MM.1S (cell line): ENCODE results near the gene ADAMTS15.

Source experiments
- DNase-seq: peaks from one replicate; pipeline ENCODE4 v3.0.0-alpha.2; 2015
- H2AFZ ChIP-seq: fragments of 300-600 bp; sonication (generic); 2 replicates; pipeline ENCODE4 v1.6.0; 2016; ENCODE audit warnings: antibody characterized with exemption, low read length
- H3F3A ChIP-seq: fragments of 300-600 bp; sonication (generic); 2 replicates; pipeline ENCODE4 v1.6.1; 2016; ENCODE audit warnings: mild to moderate bottlenecking, antibody characterized with exemption, low read length, moderate library complexity, mixed read lengths; ENCODE audit not compliant: insufficient read depth
- H3K27ac ChIP-seq: fragments of 300-600 bp; sonication (generic); 2 replicates; pipeline ENCODE4 v1.5.1; 2016; ENCODE audit warnings: mild to moderate bottlenecking, low read length
- H3K27me3 ChIP-seq: fragments of 300-600 bp; sonication (generic); replicated peaks from 2 replicates; pipeline ENCODE4 v1.6.0; 2016; ENCODE audit warnings: low read length; ENCODE audit not compliant: insufficient read depth
- H3K36me3 ChIP-seq: fragments of 300-600 bp; sonication (generic); replicated peaks from 2 replicates; pipeline ENCODE4 v1.6.1; 2016; ENCODE audit warnings: mild to moderate bottlenecking, low read length, mixed read lengths; ENCODE audit not compliant: insufficient read depth
- H3K4me1 ChIP-seq: fragments of 300-600 bp; sonication (generic); 2 replicates; pipeline ENCODE4 v1.6.1; 2016; ENCODE audit warnings: low read length, mixed read lengths
- H3K4me2 ChIP-seq: fragments of 300-600 bp; sonication (generic); 2 replicates; pipeline ENCODE4 v1.6.0; 2016; ENCODE audit warnings: low read depth, low read length
- H3K4me3 ChIP-seq: fragments of 300-600 bp; sonication (generic); 2 replicates; pipeline ENCODE4 v1.5.1; 2016; ENCODE audit warnings: low read length, mixed read lengths
- H3K79me2 ChIP-seq: fragments of 300-600 bp; sonication (generic); 2 replicates; pipeline ENCODE4 v1.6.1; 2016; ENCODE audit warnings: mixed run types, low read length, mixed read lengths
- H3K9ac ChIP-seq: fragments of 300-600 bp; sonication (generic); 2 replicates; pipeline ENCODE4 v1.6.1; 2016; ENCODE audit warnings: low read length, mixed read lengths
- H3K9me2 ChIP-seq: fragments of 300-600 bp; sonication (generic); replicated peaks from 2 replicates; pipeline ENCODE4 v1.6.1; 2016; ENCODE audit warnings: mild to moderate bottlenecking, low read length, mixed read lengths; ENCODE audit not compliant: insufficient read depth
- H3K9me3 ChIP-seq: fragments of 300-600 bp; sonication (generic); replicated peaks from 2 replicates; pipeline ENCODE4 v1.6.1; 2016; ENCODE audit warnings: mild to moderate bottlenecking, low read length, mixed read lengths; ENCODE audit not compliant: insufficient read depth
- H4K20me1 ChIP-seq: fragments of 300-600 bp; sonication (generic); 2 replicates; pipeline ENCODE4 v1.6.1; 2016; ENCODE audit warnings: mild to moderate bottlenecking, low read length, moderate library complexity, mixed read lengths; ENCODE audit not compliant: insufficient read depth
- EZH2 ChIP-seq: fragments of 300-600 bp; sonication (generic); optimal IDR thresholded peaks from 2 replicates; pipeline ENCODE3; 2017; ENCODE audit warnings: low read depth, mild to moderate bottlenecking, antibody characterized with exemption, low read length, mixed read lengths
- EZH2phosphoT487 ChIP-seq: fragments of 300-600 bp; sonication (generic); IDR thresholded peaks from 2 replicates; pipeline ENCODE4 v1.6.1; 2018; ENCODE audit warnings: antibody characterized with exemption, low read length
- TF ChIP-seq, protein P1 (sequence below): fragments of 300-600 bp; sonication (generic); IDR thresholded peaks from 2 replicates; pipeline ENCODE4 v1.5.1; 2016; ENCODE audit warnings: antibody characterized with exemption, low read length, mixed read lengths

Gene ADAMTS15

DNA sequence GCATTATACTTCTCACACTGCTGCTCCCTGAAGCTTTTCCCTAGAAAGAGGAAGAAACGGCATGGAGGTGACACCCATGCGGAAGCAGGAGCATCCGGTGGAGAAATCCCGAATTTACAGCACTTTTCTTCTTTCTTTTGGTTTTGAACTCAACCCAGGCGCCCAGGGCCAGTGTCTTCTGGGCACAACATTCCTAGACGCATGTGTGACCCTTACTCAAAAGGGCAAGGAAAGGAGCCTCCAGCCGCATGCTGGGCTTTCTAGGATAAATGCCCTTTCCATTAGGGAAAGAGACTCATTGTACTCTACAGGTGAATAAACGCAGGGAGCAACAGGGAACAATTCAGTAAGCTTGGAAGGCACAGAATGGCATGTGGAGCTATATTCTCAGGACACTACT, 39.5 kb upstream of the ADAMTS15 start:
- Histone ChIP-seq H3K4me2 (no peak overlapping the region), H2AFZ (no peak overlapping the region), H3K4me3 (no peak overlapping the region), H3K27ac (no peak overlapping the region), H3F3A (no peaks in the 10 kb centered on the region), H3K9me3 (no peaks in the 10 kb centered on the region), H3K4me1 (no peaks in the 10 kb centered on the region), H3K9ac (no peak overlapping the region), H4K20me1 (no peaks in the 10 kb centered on the region), H3K27me3 (no peaks in the 10 kb centered on the region), H3K79me2 (no peaks in the 10 kb centered on the region), H3K36me3 (no peaks in the 10 kb centered on the region), H3K9me2 (no peaks in the 10 kb centered on the region)
- TF ChIP-seq, protein P1, sequence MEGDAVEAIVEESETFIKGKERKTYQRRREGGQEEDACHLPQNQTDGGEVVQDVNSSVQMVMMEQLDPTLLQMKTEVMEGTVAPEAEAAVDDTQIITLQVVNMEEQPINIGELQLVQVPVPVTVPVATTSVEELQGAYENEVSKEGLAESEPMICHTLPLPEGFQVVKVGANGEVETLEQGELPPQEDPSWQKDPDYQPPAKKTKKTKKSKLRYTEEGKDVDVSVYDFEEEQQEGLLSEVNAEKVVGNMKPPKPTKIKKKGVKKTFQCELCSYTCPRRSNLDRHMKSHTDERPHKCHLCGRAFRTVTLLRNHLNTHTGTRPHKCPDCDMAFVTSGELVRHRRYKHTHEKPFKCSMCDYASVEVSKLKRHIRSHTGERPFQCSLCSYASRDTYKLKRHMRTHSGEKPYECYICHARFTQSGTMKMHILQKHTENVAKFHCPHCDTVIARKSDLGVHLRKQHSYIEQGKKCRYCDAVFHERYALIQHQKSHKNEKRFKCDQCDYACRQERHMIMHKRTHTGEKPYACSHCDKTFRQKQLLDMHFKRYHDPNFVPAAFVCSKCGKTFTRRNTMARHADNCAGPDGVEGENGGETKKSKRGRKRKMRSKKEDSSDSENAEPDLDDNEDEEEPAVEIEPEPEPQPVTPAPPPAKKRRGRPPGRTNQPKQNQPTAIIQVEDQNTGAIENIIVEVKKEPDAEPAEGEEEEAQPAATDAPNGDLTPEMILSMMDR: no peak
- TF ChIP-seq EZH2 (no peak), EZH2phosphoT487 (no peak)
- DNase-seq: no peak

DNA sequence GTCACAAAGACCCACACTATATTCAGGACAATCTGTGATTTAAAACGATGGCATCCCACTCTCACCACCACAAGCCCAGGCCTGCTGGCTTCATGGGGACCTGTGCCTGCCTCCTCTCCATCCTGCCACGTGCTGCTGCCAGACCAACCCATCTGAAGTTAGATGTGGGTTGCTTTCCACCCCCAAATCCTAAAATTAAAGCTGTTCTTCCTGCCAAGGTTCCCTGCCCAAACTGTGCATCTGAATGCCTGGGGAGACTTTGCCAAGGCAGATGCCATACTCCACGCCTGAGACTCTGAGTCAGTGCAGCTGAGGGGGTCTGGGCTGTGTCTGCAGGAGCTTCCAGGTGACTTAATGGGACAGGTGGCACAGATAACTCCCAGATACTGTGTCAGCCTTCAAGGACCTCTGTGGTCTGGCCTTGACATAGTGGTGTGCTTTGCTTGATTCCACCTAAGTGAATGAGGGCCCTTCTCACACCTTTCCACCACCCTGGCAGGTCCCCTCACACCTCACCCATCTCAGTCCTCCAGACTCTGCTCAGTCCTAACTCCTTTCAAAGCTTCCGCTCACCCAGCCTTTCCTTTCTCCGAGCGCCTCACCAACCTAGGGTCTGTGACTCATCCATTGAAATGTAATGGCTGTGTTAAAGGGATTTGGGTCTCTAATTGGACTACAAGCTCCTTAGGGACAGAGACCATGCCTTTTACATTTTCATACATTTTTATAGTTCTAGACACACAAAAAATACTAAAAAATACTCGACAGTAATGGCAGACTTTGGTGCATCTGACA, 38.7 kb upstream of the ADAMTS15 start:
- DNase-seq: no peak
- Histone ChIP-seq H3K36me3 (no peaks in the 10 kb centered on the region), H3K9ac (no peak overlapping the region), H3K9me2 (no peaks in the 10 kb centered on the region), H3K4me2 (no peak overlapping the region), H3K27me3 (no peaks in the 10 kb centered on the region), H2AFZ (no peak overlapping the region), H3F3A (no peaks in the 10 kb centered on the region), H3K4me3 (no peak overlapping the region), H3K9me3 (no peaks in the 10 kb centered on the region), H3K79me2 (no peaks in the 10 kb centered on the region), H3K27ac (no peak overlapping the region), H3K4me1 (no peaks in the 10 kb centered on the region), H4K20me1 (no peaks in the 10 kb centered on the region)
- no peak for TF ChIP-seq EZH2phosphoT487
- TF ChIP-seq, protein P1: no peak
- TF ChIP-seq EZH2: no peak

DNA sequence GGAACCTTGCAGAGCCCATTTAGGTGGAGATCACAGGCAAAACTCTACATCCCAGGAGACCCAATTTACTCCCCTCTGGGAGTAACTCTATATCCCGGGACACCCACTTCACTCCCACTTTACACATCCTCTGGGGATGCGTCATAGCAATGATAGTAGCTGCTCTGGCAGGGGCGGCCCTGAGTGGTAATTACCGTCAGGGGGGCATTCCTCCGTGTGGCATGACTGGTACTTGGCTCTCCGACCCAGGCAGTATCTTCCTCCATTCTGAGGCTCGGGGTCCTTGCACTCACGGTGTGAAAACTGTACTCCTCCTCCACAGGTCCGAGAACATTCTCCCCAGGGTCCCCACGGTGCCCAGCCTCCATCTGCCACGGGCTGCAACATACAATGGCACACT, 37.2 kb upstream of the ADAMTS15 start:
- no peaks in the 10 kb centered on the region; the same call in 1 of the 2 replicates for H3K27me3 ChIP-seq
- no peaks in the 10 kb centered on the region for H4K20me1 ChIP-seq
- no peak for TF ChIP-seq EZH2phosphoT487
- TF ChIP-seq, protein P1: no peak
- TF ChIP-seq EZH2: no peak
- no peak overlapping the region for H3K4me2 ChIP-seq
- no peak overlapping the region for H3K27ac ChIP-seq
- no peaks in the 10 kb centered on the region for H3K4me1 ChIP-seq
- no peak overlapping the region for H3K9ac ChIP-seq
- H3K4me3 ChIP-seq: no peak overlapping the region
- no peak overlapping the region for H2AFZ ChIP-seq
- H3K36me3 ChIP-seq: no peaks in the 10 kb centered on the region
- H3K9me2 ChIP-seq: no peaks in the 10 kb centered on the region
- DNase-seq: no peak
- no peaks in the 10 kb centered on the region for H3F3A ChIP-seq
- H3K79me2 ChIP-seq: no peaks in the 10 kb centered on the region
- H3K9me3 ChIP-seq: no peaks in the 10 kb centered on the region
